GM19328 (cell line): ENCODE measurements around the gene TMEM255B.

ENCODE experiments used
- ATAC-seq: cut with Tn5 transposase; IDR thresholded peaks from one replicate; pipeline ENCODE4 v1.9.1; 2021; ENCODE audit warnings: mild to moderate bottlenecking, moderate library complexity; ENCODE audit not compliant: unreplicated experiment

TMEM255B gene

DNA sequence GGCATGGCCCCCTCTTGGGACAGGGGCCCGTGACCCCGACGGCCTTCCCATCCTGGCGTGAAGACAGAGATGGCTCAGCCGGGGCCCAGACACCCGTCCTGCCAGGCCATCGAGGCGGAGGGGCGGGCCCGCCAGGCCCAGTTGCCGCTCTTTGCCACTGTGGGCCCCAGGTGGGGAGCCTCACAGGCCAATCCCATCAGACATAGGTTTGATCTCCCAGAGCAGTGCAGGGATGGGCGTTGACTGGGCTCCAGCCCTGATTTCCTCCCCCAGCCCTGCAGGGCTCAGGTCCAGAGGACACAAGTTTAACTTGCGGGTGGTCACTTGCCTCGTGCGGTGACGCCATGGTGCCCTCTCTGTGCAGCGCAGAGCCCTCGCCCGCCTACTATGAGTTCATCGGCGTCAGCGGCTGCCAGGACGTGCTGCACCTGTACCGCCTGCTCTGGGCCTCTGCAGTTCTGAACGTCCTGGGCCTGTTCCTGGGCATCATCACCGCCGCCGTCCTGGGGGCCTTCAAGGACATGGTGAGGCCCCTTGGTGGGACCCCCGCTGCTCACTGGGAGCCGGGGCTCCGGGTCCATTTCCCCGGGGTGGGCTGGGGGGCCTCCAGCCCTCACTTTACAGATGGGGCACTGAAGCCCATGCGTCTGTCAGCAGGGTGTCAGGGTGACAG lies 42.4 kb downstream of the TMEM255B start:
- ATAC-seq, result no peak

DNA sequence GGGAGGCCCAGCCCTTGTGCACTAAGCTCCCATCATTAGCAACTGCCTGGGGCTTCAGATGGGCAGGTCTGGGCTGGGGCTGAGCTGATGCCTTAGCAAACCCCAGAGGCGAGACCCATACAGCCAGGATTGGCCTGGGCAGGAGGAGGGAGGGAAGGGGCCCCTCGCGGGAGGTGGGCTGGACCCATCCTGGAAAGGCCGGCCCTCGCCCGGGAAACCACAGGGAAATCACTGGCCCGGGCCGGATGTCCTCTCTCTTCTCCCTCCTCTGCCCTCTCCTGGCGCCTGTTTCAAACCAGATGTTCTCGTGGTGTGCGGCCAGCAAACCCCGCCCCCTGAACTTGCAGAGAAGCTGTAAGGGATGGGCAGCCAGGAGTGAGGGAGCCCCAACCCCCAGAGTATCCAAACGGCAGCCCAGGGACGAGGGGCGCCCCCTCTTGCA lies 43.1 kb downstream of the TMEM255B start:
- ATAC-seq, result no peak

DNA sequence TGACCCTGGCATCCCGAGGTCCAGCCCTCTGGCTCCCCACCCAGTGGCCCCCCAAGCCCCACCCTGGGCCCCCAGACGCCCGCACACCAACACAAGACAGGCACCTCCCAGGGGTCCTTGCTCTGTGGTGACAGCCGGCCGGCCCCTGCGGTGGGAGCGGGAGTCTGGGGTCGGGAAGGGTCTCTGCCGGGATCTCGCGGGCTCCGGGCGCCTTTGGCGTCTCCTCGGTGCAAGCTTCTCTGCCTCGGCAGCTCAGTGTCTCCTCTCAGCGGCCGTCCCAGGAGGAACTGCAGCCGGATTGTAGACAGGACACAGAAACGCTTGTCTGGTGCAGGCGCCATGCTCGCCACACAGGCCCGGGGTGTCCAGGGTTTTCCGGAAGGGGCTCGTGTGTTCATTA lies 43.7 kb downstream of the TMEM255B start:
- ATAC-seq, result no peak

- ATAC-seq, result no peak
Observed at GRCh38 chr13:113803409-113804016, 44.5 kb downstream of the TMEM255B start.

- no peak for ATAC-seq
Observed at GRCh38 chr13:113804017-113804702, 45.1 kb downstream of the TMEM255B start.

- ATAC-seq, result no peak
Observed at GRCh38 chr13:113804703-113805430, 45.8 kb downstream of the TMEM255B start.

DNA sequence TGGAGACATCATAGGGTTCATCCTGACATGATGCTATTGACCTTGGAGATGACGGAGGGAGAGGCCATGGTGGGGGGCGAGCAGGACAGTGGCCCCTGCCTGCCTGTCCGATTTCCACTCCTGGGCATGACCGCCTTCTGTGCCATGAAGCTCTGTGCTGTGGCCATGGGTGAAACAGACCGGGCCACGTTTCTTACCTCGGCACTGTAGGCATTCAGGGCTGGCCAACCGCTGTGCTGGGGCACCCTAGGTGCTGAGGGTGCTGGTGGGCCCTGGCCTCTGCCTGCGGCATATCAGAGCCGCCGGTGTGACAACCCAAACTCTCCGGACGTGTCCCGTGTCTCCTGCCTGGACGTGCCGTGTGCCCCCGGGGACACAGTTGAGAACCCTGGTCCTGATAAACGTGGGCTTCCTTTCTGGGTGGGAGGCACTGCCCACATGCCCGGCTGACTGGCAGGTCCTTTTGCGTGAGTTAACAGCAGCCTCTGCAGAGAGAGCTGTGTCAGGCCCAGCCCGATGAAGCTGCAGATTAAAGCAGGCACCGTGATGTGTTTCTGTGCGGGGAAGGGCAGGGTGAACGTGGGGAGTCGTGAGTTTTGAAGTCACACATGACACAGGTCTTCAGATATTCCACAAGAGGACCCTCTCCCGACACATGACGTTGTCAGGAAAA lies 46.5 kb downstream of the TMEM255B start:
- ATAC-seq, result no peak

DNA sequence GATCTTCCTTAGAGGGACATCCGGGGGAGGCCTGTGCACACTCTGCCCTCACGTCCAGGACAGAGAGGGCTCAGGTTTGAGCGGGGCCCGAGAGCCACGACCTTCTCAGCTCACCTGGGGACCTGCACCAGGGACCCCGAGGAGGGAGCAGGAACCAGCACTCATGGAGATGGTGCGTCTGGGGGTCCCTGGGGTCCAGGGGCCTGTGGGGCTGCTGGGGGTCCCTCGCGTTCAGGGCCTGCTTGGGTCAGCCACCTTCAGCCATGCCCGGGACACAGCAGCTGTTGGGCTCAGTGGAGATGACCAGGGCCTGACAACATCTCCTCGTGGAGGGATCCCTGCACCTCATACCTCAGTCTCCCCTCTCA lies 47.1 kb downstream of the TMEM255B start:
- ATAC-seq, result no peak

GRCh38 chr13:113806526-113806925 lies 47.5 kb downstream of the TMEM255B start:
- no peak for ATAC-seq

DNA sequence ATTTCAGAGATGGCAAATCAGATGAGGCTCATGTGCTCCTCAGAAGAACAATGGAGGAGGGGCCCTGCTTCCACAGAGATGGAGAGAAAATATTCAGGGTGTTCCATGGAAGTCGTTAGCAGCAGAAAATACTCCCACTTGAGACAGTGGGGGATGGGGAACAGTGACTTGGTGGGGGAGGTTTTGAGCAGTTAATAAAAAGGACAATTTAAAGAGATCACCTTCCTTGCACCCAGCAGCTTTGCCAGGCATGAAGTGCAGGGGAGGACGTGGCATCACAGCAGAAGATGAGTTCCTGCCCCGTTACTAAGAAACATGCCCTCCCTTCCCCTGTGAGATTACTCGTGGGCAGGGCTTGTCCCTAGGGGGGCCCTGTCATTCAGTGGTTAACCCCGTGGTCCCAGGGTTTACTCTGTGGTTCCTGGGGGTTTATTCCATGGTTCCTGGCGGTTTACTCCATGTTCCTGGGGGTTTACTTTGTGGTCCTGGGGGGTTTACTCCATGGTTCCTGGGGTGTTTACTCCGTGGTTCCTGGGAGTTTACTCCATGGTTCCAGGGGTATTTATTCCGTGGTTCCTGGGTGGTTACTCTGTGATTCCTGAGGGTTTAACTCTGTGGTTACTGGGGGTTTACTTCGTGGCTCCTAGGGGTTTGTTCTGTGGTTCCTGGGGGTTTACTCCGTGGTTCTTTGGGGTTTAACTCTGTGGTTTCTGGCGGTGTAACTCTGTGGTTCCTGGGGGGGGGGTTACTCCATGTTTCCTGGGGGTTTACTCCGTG lies 49.2 kb downstream of the TMEM255B start:
- no peak for ATAC-seq

DNA sequence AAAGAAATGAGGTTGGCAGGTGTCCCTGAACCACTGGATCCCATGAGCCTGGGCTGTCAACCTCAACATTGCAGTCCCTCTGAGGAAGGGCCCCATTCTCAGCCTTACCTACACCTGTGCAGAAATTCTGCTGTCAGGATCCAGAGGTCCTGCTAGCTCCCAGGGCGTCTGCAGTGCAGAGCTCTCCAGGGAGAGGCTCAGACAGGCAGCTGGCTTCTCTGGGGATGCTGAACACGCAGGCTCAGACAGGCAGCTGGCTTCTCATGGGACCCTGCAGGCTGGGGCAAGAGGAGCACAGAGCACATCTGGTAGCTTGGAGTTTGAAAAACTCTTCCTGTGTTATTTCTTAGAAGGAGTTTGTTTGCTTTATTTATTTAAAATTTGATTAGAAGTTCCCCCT lies 50.9 kb downstream of the TMEM255B start:
- no peak for ATAC-seq

DNA sequence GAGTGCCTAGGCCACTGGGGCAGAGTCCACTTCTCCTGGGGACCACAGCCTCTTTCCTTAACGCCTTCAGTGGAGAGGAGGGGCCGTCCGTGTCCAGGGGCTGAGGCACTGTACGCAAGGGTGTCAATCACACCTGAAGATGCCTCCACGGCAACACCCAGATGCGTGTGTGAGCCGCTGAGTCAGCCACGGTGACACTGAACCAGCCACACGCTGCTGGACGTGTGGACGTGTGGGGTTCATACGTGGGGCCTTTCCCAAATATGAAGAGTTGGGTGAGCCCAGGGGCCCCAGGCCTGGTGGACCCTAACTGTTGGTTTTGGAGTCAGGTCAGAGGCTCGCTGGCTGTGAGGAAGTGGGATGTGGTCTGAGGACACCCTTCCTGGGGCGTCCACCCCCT lies 51.6 kb downstream of the TMEM255B start:
- ATAC-seq, result no peak

- ATAC-seq, result no peak
Observed at GRCh38 chr13:113811081-113811928, 52.3 kb downstream of the TMEM255B start.

- no peak for ATAC-seq
Observed at GRCh38 chr13:113812178-113813040, 53.4 kb downstream of the TMEM255B start.

- no peak for ATAC-seq
Observed at GRCh38 chr13:113813070-113813748, 54.2 kb downstream of the TMEM255B start.

GRCh38 chr13:113813749-113814434 lies 54.9 kb downstream of the TMEM255B start:
- ATAC-seq, result no peak

DNA sequence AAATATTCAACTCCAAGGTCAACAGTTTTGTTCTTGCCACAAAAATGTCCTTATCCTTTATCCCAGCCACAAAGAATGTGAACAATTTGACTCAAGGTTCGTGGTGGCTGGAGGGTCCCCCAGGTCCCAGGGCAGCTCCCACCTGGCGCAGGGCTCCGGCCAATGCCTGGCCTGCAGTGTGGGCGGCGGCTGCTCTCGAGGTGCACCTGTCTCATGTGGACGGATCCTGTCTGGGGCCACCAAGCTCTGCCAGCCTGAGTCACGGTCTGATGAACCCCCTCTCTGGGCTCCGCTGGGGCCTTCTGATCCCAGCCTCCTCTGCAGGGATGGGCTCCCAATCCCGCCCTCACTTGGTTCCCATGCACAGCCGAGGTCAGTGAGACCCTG lies 55.4 kb downstream of the TMEM255B start:
- ATAC-seq, result no peak
